Activated CD8-positive, alpha-beta T cell treated with anti-CD3 and anti-CD28 coated beads for 36 hours (primary cell): ENCODE data around the gene GLYR1. TPM values are rescaled to one million over a fixed set of nuclear protein-coding genes. Genes with fewer than 3 reads are reported as not detected.

Experiments
- ATAC-seq: fragments of 200-7000 bp; cut with Tn5 transposase; one replicate; pipeline ENCODE4 v1.10.0; 2021; ENCODE audit warnings: mild to moderate bottlenecking, moderate library complexity
- CTCF ChIA-PET: fragments of 350-600 bp; sonication (Branson Sonifier 250); formaldehyde crosslinking; loops from one replicate; lab custom pipeline; 2021; ENCODE audit warnings: antibody characterized with exemption; lab: Charles Lee
- POLR2A ChIA-PET: fragments of 350-600 bp; sonication (Branson Sonifier 250); formaldehyde crosslinking; loops from one replicate; lab custom pipeline; 2021; ENCODE audit warnings: antibody characterized with exemption; lab: Charles Lee
- DNase-seq: peaks from one replicate; pipeline ENCODE4 v3.0.0-alpha.2; 2020
- H3K27ac Mint-ChIP-seq: one replicate; pipeline ENCODE4 v1.8.0; 2021; ENCODE audit warnings: mild to moderate bottlenecking, mixed read lengths
- H3K27me3 Mint-ChIP-seq: one replicate; pipeline ENCODE4 v1.8.0; 2021; ENCODE audit warnings: mixed read lengths
- H3K36me3 Mint-ChIP-seq: one replicate; pipeline ENCODE4 v1.8.0; 2021; ENCODE audit warnings: low read depth, mixed read lengths
- H3K4me1 Mint-ChIP-seq: one replicate; pipeline ENCODE4 v1.8.0; 2021; ENCODE audit warnings: low read depth, mixed read lengths
- H3K4me3 Mint-ChIP-seq: one replicate; pipeline ENCODE4 v1.8.0; 2021; ENCODE audit warnings: mild to moderate bottlenecking, moderate library complexity, mixed read lengths
- H3K9me3 Mint-ChIP-seq: one replicate; pipeline ENCODE4 v1.8.0; 2021; ENCODE audit warnings: mixed read lengths
- CTCF ChIP-seq: fragments of 200-600 bp; IDR thresholded peaks from one replicate; pipeline ENCODE4 v1.8.0; 2022; ENCODE audit warnings: antibody characterized with exemption, mild to moderate bottlenecking
- intact Hi-C: fragments of 100-400 bp; cut with micrococcal nuclease; formaldehyde crosslinking; loops from one replicate; pipeline ENCODE4 v1.10.0; 2022
- total RNA-seq, 2 experiments: library from RNA; stranded (reverse); gene quantifications; one replicate each; pipeline ENCODE4 v1.2.3, GENCODE V29; 2021

Gene GLYR1
- total RNA-seq, 2 experiments from 2014 or later, result 63.7 to 64.8 TPM

DNA sequence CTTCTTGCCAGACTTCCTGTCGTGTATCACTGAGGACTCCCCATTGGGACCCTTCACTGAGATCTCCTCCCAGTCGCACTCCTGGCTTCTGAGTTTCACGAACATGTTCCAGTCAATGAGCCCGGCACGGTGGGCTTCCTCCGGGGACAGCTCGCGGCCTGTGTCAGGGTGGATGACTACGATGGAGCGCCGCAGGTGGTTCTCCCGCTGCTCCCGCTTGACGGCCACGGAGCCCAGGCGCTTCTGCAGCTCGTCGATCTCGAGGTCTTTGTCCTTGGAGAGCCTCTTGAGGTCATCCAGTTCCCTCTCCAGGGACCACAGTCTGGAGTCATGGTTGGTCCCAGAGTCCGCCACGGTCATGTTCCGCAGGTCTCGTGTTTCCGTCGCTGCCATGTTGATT, 36.4 kb upstream of the GLYR1 start:
- Mint-ChIP-seq H3K36me3 (peaks cover 27% of the 10 kb centered on the region), H3K4me3 (no peak overlapping the region), H3K4me1 (no peaks in the 10 kb centered on the region), H3K27me3 (no peaks in the 10 kb centered on the region), H3K27ac (no peak overlapping the region), H3K9me3 (no peaks in the 10 kb centered on the region)
- DNase-seq (no peak), ATAC-seq (no peak)
- CTCF ChIA-PET, result interaction anchor here (1.5 kb wide), 1 partner anchor 10 kb away, joined by 3 read pairs; no protein-coding TSS in a partner anchor
- POLR2A ChIA-PET, result no interaction called here
- TF ChIP-seq CTCF, result no peak
- intact Hi-C loops, result no loop called here

DNA sequence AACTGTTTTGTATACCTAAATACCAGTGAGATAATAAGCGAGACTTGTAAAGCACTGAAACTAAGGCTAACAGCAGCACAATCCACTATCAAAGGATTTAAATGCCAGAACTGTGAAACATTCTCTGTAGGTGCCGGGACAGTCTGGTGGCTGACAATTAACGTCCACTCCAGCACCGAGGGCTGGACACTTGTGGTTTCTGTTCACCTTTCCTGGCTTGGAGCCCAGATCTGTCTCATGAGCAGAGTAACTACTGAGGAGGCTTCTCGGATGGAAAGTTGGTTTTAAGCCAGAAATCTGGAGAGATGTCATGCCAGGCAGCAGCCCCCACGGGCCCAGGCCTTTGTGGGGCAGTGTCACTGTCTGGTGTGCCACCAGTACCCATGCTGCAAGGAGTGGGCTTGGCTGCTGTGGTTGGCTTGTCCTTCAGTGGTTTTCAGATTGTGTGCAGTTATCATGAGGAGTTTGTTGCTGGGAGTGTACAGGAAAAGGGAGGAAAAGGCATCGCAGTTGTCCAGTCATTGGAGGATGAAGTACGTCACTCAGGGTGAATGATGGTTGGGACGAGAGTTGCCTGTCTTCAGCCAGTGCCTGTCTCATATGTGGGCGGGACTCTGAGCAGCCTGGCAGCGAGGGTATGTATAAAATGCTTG, 35.7 kb upstream of the GLYR1 start:
- Mint-ChIP-seq H3K27ac (no peak overlapping the region), H3K9me3 (no peaks in the 10 kb centered on the region), H3K4me3 (no peak overlapping the region), H3K27me3 (no peaks in the 10 kb centered on the region), H3K36me3 (peaks cover 28% of the 10 kb centered on the region), H3K4me1 (no peaks in the 10 kb centered on the region)
- intact Hi-C loops, result no loop called here
- CTCF ChIA-PET, result no interaction called here
- DNase-seq (no peak), ATAC-seq (no peak)
- TF ChIP-seq CTCF, result no peak
- POLR2A ChIA-PET, result no interaction called here

DNA sequence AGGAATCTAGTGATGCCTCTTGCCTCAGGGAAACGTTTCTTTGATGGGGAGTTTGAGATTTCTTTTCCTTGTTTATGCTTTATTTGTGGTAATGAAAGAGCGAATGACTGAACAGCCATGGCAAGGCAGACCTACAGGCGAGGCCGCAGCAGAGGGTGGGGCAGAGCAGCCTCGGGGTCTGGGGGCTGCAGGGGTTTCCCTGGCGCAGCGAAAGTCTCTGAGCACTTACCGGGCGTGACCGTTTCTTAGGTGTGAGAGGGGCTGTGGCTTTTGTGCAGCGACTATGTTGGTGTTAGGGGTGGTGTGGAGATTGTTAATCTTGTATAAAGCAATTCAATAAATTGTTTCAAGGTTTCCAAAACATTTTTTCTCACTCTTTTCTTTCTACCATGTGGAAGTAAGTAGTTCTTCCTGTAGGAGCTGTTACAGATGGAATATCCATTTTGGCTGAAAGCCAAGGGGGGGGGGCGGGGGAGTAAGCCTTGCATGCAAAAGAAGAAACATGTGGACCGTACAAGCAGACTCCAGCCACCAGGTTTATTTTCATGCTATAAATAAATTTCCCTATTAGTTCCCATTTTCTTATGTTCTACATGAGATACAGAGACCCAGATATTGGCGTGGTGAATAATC, 35.0 kb upstream of the GLYR1 start:
- DNase-seq (no peak), ATAC-seq (no peak)
- peaks cover 28% of the 10 kb centered on the region for H3K36me3 Mint-ChIP-seq
- no peaks in the 10 kb centered on the region for H3K27me3 Mint-ChIP-seq
- no peak overlapping the region for H3K4me3 Mint-ChIP-seq
- H3K9me3 Mint-ChIP-seq, result no peaks in the 10 kb centered on the region
- intact Hi-C loops, result no loop called here
- CTCF ChIA-PET, result no interaction called here
- H3K27ac Mint-ChIP-seq, result no peak overlapping the region
- TF ChIP-seq CTCF, result no peak
- no peaks in the 10 kb centered on the region for H3K4me1 Mint-ChIP-seq
- POLR2A ChIA-PET, result no interaction called here

DNA sequence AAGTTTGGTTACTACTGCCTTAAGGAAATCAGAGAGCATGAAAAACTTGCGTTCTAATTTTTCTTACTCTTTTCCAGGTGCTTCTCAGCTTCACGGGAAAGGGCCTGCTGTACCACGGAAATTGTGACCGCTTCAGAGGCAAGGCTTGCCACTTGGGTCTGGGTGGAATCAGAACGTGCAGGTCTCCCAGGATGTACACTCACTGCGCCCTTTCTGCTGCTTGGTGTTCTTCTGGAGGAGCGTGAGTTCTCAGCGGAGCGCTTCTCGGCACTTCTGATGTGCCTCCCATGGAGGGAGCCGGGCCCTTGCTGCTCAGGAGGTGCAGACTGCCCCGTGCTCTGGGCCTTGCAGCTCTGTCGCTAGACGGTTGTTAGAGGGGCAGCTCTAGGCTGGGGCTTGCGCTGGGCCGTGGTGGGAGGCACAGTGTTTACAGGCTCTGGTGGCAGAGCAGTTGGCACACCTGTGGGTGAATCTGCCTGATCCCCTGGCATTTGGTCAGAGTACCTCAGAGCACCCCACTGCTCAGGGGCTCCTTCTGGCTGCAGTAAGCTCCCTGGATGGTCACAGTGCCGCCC, 33.0 kb upstream of the GLYR1 start:
- no peak overlapping the region for H3K4me3 Mint-ChIP-seq
- intact Hi-C loops, result no loop called here
- peaks cover 29% of the 10 kb centered on the region for H3K36me3 Mint-ChIP-seq
- H3K27me3 Mint-ChIP-seq, result no peaks in the 10 kb centered on the region
- no peak for ATAC-seq
- CTCF ChIA-PET, result no interaction called here
- POLR2A ChIA-PET, result no interaction called here
- no peaks in the 10 kb centered on the region for H3K9me3 Mint-ChIP-seq
- no peak overlapping the region for H3K27ac Mint-ChIP-seq
- H3K4me1 Mint-ChIP-seq, result no peaks in the 10 kb centered on the region
- TF ChIP-seq CTCF, result no peak
- no peak for DNase-seq

DNA sequence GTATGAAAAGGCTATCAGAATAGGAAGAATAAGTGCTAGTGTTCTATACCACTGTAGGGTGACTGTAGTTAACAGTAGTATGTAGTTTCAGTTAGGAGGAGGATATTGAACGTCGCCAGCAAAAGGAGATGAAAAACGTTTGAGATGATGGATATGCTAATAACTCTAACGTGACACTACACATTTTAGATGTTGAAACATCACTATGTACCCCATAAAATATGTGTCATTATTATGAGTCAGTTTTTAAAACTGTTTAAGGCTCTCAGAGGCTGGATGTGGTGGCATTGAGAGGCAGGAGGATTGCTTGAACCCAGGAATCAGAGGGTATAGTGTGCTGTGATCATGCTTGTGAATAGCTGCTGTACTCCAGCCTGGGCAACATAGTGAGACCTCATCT, 32.0 kb upstream of the GLYR1 start:
- Mint-ChIP-seq H3K27ac (no peak overlapping the region), H3K27me3 (no peaks in the 10 kb centered on the region), H3K36me3 (peaks cover 23% of the 10 kb centered on the region), H3K4me1 (no peaks in the 10 kb centered on the region), H3K9me3 (no peaks in the 10 kb centered on the region), H3K4me3 (no peak overlapping the region)
- ChIA-PET CTCF (no interaction called here), POLR2A (no interaction called here)
- ATAC-seq, result no peak
- intact Hi-C loops, result no loop called here
- no peak for DNase-seq
- no peak for TF ChIP-seq CTCF
